ENCODE measurements around the gene CATSPER3.
"Not testable (repeated sequence)": the region's sequence is repeated elsewhere in the genome, so short reads cannot be mapped to it uniquely, and the experiment has no call there.

Gene CATSPER3

GRCh38 chr5:134969166-134969565 is 1.5 kb downstream of the CATSPER3 start:
- DNase-seq (ENCODE audit: low read depth in 2 of 2, low spot score in 1 of 2) = no peak

- DNase-seq (ENCODE audit: low read depth in 2 of 2, low spot score in 1 of 2) = no peak
These were observed 7.5 kb downstream of the CATSPER3 start for GRCh38 chr5:134975078-134975715.

- no peak for DNase-seq (ENCODE audit: low read depth in 2 of 2, low spot score in 1 of 2)
These were observed 8.1 kb downstream of the CATSPER3 start for GRCh38 chr5:134975843-134976242.

GRCh38 chr5:134976841-134977240 is 9.1 kb downstream of the CATSPER3 start:
- no peak for DNase-seq (ENCODE audit: low read depth in 2 of 2, low spot score in 1 of 2)

- no peak for DNase-seq (ENCODE audit: low read depth in 2 of 2, low spot score in 1 of 2)
These were observed 11.7 kb downstream of the CATSPER3 start for GRCh38 chr5:134979416-134979815.

- no peak for DNase-seq (ENCODE audit: low read depth in 2 of 2, low spot score in 1 of 2)
These were observed 14.5 kb downstream of the CATSPER3 start for GRCh38 chr5:134982230-134982629.

GRCh38 chr5:134989266-134989830 is 21.6 kb downstream of the CATSPER3 start:
- no peak for DNase-seq (ENCODE audit: low read depth in 2 of 2, low spot score in 1 of 2)

- not testable (repeated sequence) for DNase-seq (ENCODE audit: low read depth in 2 of 2, low spot score in 1 of 2)
These were observed 22.5 kb downstream of the CATSPER3 start for GRCh38 chr5:134990183-134990582.

GRCh38 chr5:134992148-134992547 is 24.4 kb downstream of the CATSPER3 start:
- no peak for DNase-seq (ENCODE audit: low read depth in 2 of 2, low spot score in 1 of 2)

- no peak for DNase-seq (ENCODE audit: low read depth in 2 of 2, low spot score in 1 of 2)
These were observed 25.5 kb downstream of the CATSPER3 start for GRCh38 chr5:134993161-134993560.

- DNase-seq (ENCODE audit: low read depth in 2 of 2, low spot score in 1 of 2) = no peak
These were observed 27.0 kb downstream of the CATSPER3 start for GRCh38 chr5:134994560-134995156.

GRCh38 chr5:134995850-134996402 is 28.2 kb downstream of the CATSPER3 start:
- no peak for DNase-seq (ENCODE audit: low read depth in 2 of 2, low spot score in 1 of 2)

- DNase-seq (ENCODE audit: low read depth in 2 of 2, low spot score in 1 of 2) = no peak
These were observed 29.3 kb downstream of the CATSPER3 start for GRCh38 chr5:134997015-134997414.

- not testable (repeated sequence) for DNase-seq (ENCODE audit: low read depth in 2 of 2, low spot score in 1 of 2)
These were observed 30.4 kb downstream of the CATSPER3 start for GRCh38 chr5:134998068-134998467.

- no peak for DNase-seq (ENCODE audit: low read depth in 2 of 2, low spot score in 1 of 2)
These were observed 36.7 kb downstream of the CATSPER3 start for GRCh38 chr5:135004376-135004775.

GRCh38 chr5:135005076-135005475 is 37.4 kb downstream of the CATSPER3 start:
- no peak for DNase-seq (ENCODE audit: low read depth in 2 of 2, low spot score in 1 of 2)

- no peak for DNase-seq (ENCODE audit: low read depth in 2 of 2, low spot score in 1 of 2)
These were observed 39.6 kb downstream of the CATSPER3 start for GRCh38 chr5:135007305-135007704.

- DNase-seq (ENCODE audit: low read depth in 2 of 2, low spot score in 1 of 2) = no peak
These were observed 40.1 kb downstream of the CATSPER3 start for GRCh38 chr5:135007749-135008363.

- no peak for DNase-seq (ENCODE audit: low read depth in 2 of 2, low spot score in 1 of 2)
These were observed 40.8 kb downstream of the CATSPER3 start for GRCh38 chr5:135008556-135008955.

GRCh38 chr5:135008981-135009735 is 41.5 kb downstream of the CATSPER3 start:
- no peak for DNase-seq (ENCODE audit: low read depth in 2 of 2, low spot score in 1 of 2)
